GM10266 (cell line): Measurements from ENCODE around the gene C1QTNF1.

Source experiments
- DNase-seq: peaks from one replicate; pipeline ENCODE4 v3.0.0; 2012; ENCODE audit errors: extremely low spot score
- CTCF ChIP-seq: IDR thresholded peaks from 2 replicates; pipeline ENCODE4 v1.5.1; 2012; ENCODE audit warnings: mild to moderate bottlenecking, low read depth; ENCODE audit not compliant: control insufficient read depth, insufficient read depth; ENCODE audit errors: missing control alignments

C1QTNF1 gene

DNA sequence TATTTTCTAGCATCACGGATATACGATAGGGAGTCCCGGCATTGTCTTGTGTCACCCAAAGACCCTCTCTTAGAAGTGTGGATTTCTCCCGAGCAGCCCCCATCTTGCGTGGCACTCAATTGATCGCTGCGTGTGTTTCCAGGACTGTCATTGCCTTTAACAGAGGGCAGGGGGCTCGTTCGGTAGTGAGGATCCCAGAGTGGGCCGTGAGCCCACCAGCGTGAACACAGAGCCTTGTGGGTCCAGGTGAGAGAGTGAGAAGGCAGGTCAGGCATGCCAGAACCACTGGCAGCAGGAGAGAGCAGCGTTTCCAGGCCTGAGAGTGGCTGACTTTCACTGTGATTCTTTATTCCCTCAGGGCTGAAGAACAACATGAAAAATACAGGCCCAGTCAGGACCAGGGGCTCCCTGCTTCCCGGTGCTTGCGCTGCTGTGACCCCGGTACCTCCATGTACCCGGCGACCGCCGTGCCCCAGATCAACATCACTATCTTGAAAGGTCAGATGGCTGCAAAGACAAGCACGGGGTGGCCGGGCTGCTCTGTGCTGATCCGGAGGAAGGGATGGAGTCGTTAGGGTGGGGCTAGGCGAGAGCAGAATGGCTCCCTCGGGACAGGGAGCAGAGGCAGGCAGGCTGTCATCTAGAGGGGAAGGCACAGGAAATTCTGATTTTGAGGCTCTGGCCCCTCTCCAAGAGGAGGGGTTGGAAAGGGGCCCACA lies 22.4 kb downstream of the C1QTNF1 start:
- no peak for DNase-seq
- no peak for TF ChIP-seq CTCF

GRCh38 chr17:79046916-79047280 lies 22.9 kb downstream of the C1QTNF1 start:
- TF ChIP-seq CTCF = no peak
- DNase-seq = no peak

DNA sequence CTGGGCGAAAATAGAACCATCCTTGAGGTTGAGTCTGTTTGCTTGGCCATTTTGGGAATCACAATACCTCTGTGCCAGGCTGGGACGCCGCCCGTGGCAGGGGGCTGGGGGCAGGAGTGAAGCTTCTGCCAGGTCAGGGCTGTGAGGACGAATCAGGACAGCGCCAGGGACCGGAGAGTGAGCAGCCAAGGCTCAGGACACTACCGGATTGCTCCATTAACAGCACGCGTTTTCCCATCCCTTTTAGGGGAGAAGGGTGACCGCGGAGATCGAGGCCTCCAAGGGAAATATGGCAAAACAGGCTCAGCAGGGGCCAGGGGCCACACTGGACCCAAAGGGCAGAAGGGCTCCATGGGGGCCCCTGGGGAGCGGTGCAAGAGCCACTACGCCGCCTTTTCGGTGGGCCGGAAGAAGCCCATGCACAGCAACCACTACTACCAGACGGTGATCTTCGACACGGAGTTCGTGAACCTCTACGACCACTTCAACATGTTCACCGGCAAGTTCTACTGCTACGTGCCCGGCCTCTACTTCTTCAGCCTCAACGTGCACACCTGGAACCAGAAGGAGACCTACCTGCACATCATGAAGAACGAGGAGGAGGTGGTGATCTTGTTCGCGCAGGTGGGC lies 23.4 kb downstream of the C1QTNF1 start:
- no peak for TF ChIP-seq CTCF
- no peak for DNase-seq

- TF ChIP-seq CTCF = no peak
- DNase-seq = no peak
Measured at GRCh38 chr17:79047923-79048825, 24.2 kb downstream of the C1QTNF1 start.

- TF ChIP-seq CTCF = no peak
- no peak for DNase-seq
Measured at GRCh38 chr17:79048826-79049755, 25.1 kb downstream of the C1QTNF1 start.

- no peak for TF ChIP-seq CTCF
- DNase-seq = no peak
Measured at GRCh38 chr17:79049821-79050220, 25.9 kb downstream of the C1QTNF1 start.
